NK-92 (cell line): ENCODE data around the gene PBRM1.
"Not testable (repeated sequence)": the region's sequence is repeated elsewhere in the genome, so short reads cannot be mapped to it uniquely, and the experiment has no call there.

ENCODE experiments used
- DNase-seq: peaks from one replicate; lab custom pipeline; 2025; ENCODE audit not compliant: unreplicated experiment; lab: John Stamatoyannopoulos, UW

The PBRM1 gene

GRCh38 chr3:52685709-52686691 lies at the start of gene PBRM1, which contains the start of gene GNL3:
Gene PBRM1, minus strand, starts transcription at chr3:52685913.
Gene GNL3, plus strand, starts transcription at chr3:52686032. Its CDS starts 61 bp downstream, at chr3:52686093.
- DNase-seq = peak; percentile 49

DNA sequence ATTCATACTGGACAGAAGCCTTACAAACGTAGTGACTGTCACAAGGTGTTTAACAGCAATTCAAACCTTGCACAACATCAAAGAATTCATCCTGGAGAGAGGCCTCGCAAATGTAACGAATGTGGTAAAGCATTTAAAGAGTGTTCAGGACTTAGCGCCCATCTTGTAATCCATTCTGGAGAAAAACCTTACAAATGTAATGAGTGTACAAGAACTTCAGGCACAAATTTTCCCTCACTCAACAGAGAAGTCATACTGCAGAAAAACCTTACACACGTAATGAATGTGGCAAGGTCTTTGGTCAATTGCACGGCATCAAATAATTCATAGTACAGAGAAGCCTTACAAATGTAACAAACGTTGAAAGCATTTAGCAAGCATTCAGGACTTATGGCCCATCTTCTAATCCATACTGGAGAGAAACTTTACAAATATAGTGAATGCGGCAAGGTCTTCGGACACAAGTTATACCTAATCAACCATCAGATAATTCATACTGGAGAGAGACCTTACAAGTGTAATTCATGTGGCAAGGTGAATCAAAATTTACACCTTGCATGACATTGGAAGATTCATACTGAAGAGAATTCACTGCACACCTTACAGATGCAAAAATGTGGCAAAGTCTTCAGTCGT lies 47.7 kb upstream of the PBRM1 start:
- DNase-seq = no peak

DNA sequence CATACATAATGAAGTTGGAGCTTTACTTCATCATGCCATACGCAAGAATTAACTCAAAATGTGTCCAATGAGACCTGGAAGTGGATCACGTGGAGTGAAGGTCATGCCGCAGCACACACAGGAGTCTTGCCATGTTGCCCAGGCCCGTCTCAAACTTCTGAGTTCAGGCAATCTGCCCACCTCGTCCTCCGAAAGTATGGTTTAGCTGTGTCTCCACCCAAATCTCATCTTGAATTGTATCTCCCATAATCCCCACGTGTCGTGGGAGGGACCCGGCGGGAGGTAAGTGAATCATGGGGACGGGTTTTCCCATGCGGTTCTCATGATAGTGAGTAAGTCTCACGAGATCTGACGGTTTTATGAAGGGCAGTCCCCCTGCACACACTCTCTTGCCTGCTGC lies 45.9 kb upstream of the PBRM1 start:
- DNase-seq = no peak

DNA sequence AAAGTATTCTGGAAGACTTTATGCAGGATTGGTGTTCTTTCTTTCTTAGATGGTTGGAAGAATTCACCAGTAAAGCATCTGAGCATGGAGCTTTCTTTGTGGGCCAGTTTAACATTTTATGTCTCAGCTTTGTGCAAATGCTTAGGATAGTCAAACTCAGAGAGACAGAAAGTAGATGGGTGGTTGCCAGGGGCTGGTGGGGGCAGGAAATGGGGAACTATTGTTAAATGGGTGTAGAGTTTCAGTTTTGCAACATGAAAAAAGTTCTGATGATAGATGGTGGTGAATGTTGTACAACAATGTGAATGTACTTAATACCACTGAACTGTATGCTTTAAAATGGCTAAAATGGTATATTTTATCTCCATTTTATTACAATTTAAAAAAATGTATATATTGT lies 45.0 kb upstream of the PBRM1 start:
- no peak for DNase-seq

GRCh38 chr3:52728753-52729152 lies 43.0 kb upstream of the PBRM1 start:
- not testable (repeated sequence) for DNase-seq

DNA sequence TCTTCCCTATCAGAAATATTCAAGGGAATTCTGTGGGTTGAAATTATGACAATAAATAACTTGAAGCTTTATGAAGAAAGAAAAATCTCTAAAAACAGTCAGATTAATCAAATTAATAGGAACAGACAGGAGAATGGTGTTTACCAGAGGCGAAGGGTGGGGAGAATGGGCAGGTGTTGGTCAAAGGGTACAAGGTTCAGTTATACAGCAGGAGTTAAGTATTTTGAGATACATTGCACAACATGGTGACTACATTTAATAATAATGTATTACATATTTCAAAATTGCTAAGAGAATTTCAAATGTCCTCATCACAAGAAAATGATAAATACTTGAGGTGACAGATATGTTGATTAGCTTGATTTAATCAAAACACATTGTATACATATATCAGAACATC lies 38.8 kb upstream of the PBRM1 start:
- DNase-seq = no peak

GRCh38 chr3:52723935-52724334 lies 38.2 kb upstream of the PBRM1 start:
- no peak for DNase-seq

DNA sequence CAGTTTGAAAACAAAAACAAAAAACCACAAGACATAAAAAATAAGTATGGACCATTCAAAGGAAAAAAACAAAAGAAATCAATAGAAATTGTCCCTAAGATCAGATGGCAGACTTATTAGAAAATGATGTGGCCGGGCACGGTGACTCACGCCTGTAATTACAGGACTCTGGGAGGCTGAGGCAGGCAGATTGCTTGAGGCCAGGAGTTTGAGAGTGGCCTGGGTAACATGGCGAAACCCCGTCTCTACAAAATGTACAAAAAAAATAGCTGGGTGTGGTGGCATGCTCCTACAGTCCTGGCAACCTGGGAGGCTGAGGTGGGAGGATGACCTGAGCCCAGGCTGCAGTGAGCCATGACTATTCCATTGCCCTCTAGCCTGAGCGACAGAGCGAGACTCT lies 36.8 kb upstream of the PBRM1 start:
- DNase-seq = no peak

DNA sequence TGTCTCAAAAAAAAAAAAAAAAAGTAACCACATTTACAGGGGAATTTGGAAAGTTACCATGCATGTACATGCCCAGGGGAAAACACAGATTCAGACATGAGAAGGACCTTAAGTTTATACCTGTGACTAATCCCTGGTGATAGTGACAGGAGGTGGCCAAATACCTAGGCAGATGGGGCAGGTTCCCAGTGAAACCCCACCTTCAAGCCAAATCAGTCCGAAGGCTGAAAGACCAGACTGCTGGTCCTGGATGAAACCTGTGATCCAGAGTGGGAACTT lies 36.0 kb upstream of the PBRM1 start:
- DNase-seq = no peak

DNA sequence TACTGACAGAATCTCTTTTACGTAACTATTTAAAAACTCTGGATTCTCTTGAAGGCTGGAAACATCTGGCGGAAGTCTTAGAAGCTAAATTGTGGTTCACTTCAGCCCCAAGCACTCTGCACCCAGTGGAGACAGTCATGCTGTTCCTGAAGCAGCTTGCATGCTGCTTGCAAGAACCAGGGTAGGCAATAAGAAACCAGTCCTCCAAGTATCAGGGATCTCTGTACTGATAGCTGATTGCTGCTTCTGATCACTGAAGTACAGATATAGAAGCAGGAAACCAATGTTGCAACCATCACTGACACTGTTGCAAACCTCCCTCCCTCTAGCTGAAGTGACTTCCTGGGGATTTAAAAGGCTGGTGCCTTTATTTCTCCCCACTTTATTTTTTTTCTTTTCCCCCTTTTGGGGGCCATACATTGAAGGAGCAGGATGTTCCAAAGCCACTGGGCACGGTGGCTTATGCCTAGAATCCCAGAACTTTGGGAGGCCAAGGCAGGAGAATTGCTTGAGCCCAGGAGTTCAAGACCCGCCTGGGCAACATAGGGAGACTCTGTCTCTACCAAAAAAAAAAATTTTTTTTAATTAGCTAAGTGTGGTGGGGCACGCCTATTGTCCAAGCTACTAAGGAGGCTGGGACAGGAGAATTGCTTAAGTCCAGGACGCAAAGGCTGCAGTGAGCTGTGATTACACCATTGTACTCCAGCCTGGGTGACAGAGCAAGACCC lies 35.5 kb upstream of the PBRM1 start:
- DNase-seq = no peak

DNA sequence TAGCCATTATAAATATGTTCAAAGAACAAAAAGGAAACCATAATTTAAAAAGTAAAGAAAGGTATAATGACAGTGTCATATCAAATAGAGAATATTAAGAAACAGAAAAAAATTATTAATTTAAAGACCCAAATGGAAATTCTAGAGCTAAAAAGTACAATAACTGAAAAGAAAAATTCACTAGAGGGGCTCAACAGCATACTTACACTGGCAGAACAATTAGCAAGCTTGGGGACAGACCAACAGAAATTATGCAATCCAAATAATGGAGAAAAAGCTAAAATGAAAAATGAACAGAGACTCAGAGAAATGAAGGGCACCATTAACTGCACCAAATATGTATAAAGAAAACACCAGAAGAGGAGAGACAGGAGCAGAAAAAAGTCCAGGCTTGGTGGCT lies 33.9 kb upstream of the PBRM1 start:
- DNase-seq = no peak

DNA sequence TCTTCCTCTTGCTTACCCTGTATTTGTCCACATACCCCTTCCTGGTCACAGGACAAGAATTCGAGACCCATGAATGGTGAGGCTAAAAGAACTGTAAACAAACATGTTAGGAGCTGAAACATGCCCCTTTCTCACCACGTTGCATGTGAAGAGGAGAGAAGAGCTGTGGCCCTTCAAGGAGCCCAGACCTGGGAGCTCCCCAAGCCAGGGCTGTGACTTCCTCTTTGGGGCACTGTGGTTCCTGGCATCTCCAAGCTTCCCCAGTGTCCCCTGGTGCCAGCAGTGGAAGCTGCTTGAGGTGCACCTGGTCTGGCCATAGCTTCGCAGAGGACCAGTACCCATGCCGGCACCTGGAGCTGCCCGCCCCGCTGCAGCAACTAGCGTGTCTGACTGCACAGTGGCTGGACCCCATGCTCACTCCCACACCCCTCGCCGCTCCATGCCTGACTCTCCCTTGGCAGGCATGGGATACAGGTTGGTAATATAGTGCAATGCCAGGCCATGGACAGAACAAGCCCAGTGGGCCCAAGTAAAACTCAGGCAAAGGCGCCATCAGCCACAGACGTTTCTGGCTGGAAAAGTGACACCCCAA lies 30.1 kb upstream of the PBRM1 start:
- no peak for DNase-seq

- DNase-seq = no peak
Measured at GRCh38 chr3:52714335-52715302, 28.9 kb upstream of the PBRM1 start.

DNA sequence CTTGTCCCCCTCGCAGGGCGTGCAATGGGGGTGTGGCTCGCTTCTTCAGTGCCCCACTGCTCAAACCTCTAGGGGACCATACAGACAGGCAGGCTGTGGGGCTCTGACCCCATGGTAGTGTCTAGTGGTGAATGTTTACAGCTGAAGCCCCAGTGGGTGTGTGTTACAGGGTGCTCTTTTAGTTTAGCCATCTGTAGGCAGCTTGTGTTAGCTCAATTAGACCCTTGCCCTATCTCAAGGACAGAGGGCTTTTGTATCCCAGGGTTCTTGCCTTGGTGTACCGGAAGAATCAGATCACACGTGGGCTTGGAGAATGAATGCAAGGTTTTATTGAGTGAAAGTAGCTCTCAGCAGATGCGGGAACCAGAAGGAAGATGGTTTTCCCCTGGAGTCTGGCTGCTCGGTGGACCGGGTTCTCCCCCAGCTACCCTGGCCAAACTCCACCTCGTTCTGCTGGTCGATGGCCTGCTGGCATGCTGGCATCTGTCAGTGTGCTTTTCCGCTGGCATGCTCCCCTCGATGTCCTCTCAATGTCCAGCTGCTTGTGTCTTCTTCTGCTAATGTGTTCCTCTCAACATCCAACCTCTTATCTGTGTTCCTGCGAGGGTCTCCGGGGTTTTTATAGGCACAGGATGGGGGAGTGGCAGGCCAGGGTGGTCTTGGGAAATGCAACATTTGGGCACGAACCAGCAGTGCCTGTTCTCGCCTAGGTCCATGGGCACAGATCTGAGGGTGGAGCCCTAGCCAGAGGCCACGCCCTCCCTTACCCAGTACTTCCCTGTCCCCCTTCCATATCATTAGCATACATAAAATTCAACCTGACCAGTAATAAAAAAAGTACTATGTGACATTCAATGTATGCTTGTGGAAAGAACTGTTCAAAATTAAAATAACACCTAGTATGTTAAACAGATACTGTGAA lies 26.8 kb upstream of the PBRM1 start:
- no peak for DNase-seq

GRCh38 chr3:52710512-52710911 lies 24.8 kb upstream of the PBRM1 start:
- DNase-seq = no peak

- no peak for DNase-seq
Measured at GRCh38 chr3:52707585-52707984, 21.9 kb upstream of the PBRM1 start.

DNA sequence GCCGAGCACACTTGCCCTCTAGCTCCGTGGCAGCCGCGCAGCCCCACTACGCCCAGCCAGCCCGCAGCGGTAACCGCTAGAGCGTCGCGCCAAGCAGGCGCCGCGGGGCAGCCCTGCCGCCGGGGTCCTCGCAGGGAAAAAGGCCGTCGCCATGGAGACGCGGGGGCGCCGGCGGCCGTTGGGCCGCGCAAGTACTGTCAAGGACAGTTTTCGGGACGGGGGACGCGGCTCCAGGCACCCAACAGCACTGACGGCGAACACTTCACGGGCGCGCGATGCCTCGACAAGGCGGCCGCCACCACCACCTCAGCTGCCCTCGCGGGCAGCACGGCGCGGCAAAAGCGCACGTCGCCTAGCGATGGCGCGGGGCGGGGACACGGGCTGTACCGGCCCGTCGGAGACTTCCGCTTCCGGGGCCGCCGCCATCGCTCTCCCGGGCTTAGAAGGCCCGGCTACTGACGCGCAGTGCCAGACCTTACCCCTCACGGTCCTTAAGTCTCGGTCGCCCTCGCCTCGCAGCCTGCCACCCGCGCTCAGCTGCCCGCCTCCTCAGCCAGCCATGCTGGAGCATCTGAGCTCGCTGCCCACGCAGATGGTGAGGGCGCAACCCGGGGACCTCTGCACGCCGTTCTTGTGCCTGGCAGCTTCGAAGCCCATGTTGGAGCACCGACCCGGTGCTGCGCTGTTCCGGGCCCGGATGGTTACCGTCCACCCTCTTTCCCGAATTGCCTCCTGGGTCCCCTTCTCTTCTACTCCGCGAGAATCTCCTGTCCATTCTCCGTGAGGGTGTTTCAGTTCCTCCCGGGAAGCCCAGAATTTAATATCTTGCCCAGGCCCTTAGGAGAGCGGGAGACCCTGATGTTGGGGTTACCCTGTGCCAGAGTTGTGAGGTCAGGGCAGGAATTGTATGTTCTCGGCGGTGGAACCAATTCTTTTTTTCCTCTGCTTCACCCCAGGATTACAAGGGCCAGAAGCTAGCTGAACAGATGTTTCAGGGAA lies 20.3 kb upstream of the PBRM1 start, which contains the start of the genes GLT8D1 and SPCS1:
Gene GLT8D1 (minus strand): TSS at position 104 of the 999 bp plus-strand sequence. CDS start 5,331 bp downstream, outside the sequence.
Gene SPCS1 (plus strand): TSS at position 419 of the 999 bp plus-strand sequence. CDS start 141 bp downstream, at position 560.
- peak; percentile 34 for DNase-seq

GRCh38 chr3:52705438-52705687 lies 19.6 kb upstream of the PBRM1 start:
- DNase-seq = no peak
